Measurements from ENCODE around the gene FAT4.

The FAT4 gene

GRCh38 chr4:125314676-125315575, at the start of gene FAT4:
Gene FAT4 (plus strand): TSS chr4:125314955. CDS start chr4:125316412, 1,457 bp downstream.
- no peak for DNase-seq

GRCh38 chr4:125265846-125266245, 48.9 kb upstream of the FAT4 start:
- DNase-seq: no peak

- DNase-seq: no peak
Measured at GRCh38 chr4:125266901-125267604, 47.7 kb upstream of the FAT4 start.

- no peak for DNase-seq
Measured at GRCh38 chr4:125267630-125268029, 47.1 kb upstream of the FAT4 start.

GRCh38 chr4:125268068-125268755, 46.5 kb upstream of the FAT4 start:
- DNase-seq: no peak

GRCh38 chr4:125276811-125277210, 37.9 kb upstream of the FAT4 start:
- DNase-seq: no peak

GRCh38 chr4:125277790-125278189, 37.0 kb upstream of the FAT4 start:
- no peak for DNase-seq

- no peak for DNase-seq
Measured at GRCh38 chr4:125280892-125281403, 33.8 kb upstream of the FAT4 start.

- DNase-seq: no peak
Measured at GRCh38 chr4:125283707-125284279, 31.0 kb upstream of the FAT4 start.

GRCh38 chr4:125297116-125297515, 17.6 kb upstream of the FAT4 start:
- no peak for DNase-seq

GRCh38 chr4:125303058-125303457, 11.7 kb upstream of the FAT4 start:
- DNase-seq: no peak

GRCh38 chr4:125303821-125304220, 10.9 kb upstream of the FAT4 start:
- DNase-seq: no peak

GRCh38 chr4:125306112-125306511, 8.6 kb upstream of the FAT4 start:
- DNase-seq: no peak

GRCh38 chr4:125306533-125306932, 8.2 kb upstream of the FAT4 start:
- no peak for DNase-seq

GRCh38 chr4:125311503-125311902, 3.3 kb upstream of the FAT4 start:
- no peak for DNase-seq

GRCh38 chr4:125313497-125313896, 1.3 kb upstream of the FAT4 start:
- no peak for DNase-seq

- no peak for DNase-seq
Measured at GRCh38 chr4:125313989-125314667, 627 bp upstream of the FAT4 start.

GRCh38 chr4:125315576-125316400, 1.0 kb downstream of the FAT4 start:
- DNase-seq: no peak

GRCh38 chr4:125316401-125316790, 1.6 kb downstream of the FAT4 start:
- DNase-seq: no peak

GRCh38 chr4:125316791-125317524, 2.2 kb downstream of the FAT4 start:
- no peak for DNase-seq

- DNase-seq: no peak
Measured at GRCh38 chr4:125317525-125317877, 2.7 kb downstream of the FAT4 start.
